GM21717 (cell line): Measurements from ENCODE around the gene LOXL1.

Experiments used
- ATAC-seq: cut with Tn5 transposase; IDR thresholded peaks from one replicate; pipeline ENCODE4 v1.9.1; 2021; ENCODE audit warnings: mild to moderate bottlenecking, moderate library complexity; ENCODE audit not compliant: unreplicated experiment

Gene LOXL1

DNA sequence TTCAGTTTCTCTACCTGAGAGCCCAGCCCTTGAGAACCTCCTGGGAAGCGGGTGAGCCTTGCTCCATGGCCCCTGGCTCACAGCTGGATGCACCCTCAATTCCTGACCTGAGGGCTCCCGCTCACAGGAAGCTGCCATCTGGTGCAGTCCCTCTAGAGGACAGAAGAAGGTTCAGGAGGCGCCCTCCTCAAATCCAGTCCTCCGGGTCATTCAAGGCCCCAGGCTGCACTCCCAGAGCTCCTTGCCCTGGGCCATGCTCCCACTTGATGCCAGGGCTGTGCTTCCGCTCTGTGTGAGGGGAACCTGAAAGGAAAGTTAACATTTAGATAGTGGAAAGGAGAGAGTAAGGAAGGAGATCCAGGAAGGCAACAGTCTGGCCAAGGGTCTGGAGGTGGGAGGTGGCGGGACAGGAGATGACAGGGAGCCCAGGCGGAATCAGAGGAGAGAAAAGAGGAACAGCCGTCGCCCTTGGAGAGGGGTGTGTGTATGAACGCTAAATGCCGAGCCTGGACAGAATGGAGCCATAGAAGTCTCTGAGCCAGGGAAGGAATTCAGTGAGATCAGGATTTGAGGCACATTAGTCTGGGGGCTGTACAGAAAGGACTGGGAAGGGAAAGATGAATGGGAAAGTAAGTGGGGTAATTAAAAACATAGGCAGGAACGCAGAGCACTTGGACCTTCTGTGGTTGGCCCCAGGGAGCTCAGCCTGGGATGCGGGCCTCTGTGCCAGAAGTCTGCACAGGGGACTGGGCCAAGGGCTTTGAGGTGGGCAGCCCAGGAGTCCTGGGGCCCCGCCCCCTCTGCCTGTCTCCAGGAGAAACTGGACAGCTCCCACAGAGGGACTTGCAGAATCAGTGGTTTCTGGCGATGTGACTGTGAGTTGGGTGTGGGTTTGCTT is 26.8 kb upstream of the LOXL1 start:
- ATAC-seq: no peak

DNA sequence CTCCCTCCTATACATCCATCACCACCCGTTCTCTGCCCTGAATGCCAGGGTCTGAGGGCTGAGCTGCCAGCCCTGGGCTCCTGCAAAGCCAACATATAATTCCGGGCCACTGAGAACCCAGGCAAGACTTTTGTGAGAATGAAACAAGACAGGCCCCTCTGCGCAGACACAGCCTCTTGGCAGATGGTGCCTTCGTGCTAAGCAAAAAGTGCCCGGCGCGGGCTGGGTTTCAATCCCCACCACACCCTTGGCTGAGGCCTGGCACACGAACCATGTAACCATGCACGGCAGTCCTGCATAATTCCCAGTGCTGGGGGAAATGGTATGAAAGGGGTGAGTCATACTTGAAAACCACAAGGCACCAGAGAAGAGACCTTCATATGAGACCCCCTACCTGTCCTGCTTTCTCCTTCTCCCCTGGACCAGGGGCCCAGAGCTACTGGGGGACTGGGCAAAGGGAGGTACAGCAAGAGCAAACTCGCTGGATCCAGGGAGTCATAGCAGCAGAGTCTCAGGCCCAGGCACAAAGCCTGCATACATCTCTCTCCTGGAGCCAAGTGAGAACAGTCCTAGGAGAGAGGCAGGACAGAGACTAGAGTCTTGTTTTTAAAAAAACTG is 26.1 kb upstream of the LOXL1 start:
- no peak for ATAC-seq

DNA sequence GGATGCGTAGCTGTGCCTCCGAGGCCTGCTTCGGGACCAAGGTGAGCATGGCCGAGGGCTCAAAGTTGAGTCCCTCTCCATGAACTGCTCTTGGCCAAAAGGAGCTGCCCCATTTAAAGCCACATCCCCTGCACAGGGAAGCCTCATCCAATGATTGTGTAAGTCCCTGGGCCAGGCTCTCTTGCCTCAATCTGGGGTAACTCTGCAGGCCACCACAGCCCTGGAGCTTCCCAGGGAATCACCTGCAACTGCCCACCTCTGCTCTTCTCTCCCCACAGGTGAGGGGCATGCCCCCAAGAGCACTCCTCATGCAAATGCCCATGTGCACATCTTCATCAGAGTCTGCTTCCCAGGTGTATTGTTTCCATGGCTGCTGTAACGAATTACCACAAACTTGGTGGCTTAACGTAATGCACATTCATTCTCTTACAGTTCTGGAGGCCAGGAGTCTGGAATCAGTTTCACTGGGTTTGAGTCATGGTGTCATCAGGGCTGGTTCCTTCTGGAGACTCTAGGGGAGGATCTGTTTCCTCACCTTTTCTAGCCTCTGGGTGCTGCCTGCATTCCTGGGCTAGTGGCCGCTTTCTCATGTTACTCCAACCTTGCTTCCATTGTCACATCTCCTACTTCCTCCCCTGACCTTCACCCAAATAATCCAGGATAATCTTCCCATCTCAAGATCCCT is 25.0 kb upstream of the LOXL1 start:
- no peak for ATAC-seq

DNA sequence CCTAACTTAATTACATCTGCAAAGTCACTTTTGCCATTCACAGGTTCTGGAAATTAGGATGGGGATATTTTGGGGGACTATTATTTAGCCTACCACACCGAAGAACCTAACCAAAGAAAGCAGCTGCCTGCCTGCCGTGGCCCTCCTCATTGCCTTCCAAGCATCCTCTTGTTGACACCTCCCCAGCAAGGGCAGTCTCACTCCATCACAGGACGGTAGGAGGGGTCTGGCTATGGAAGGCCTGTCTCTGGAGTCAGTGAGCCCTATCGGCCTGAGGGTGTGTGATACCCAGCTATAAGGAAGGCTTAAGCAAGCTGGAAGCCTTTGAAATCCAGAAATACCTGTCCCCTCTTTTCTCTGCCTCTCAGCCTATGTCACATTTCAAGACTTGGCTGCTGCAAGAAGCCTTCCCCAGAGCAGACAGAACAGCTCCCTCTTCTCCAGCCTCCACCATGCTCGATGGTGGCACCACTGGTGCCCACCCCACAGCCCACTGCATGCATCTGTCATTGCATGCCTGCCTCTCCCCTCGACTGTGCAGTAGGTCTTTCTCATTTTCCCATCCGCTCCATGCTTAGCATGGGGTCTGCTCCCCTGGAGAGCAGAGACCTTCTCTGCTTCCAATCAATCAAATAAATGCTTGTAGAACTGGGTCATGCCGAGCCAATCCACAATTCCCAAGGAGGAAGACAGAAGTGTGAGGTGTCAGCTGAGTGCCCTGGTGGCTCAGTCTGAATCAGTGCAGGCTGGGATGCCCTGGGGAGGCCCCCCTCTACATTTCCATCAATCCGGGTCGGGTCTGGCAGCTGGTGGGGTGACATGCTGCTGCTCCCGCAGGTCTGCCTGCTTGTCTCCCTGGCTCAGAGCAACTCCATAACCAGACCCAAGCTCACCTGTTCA is 23.9 kb upstream of the LOXL1 start:
- ATAC-seq: no peak

DNA sequence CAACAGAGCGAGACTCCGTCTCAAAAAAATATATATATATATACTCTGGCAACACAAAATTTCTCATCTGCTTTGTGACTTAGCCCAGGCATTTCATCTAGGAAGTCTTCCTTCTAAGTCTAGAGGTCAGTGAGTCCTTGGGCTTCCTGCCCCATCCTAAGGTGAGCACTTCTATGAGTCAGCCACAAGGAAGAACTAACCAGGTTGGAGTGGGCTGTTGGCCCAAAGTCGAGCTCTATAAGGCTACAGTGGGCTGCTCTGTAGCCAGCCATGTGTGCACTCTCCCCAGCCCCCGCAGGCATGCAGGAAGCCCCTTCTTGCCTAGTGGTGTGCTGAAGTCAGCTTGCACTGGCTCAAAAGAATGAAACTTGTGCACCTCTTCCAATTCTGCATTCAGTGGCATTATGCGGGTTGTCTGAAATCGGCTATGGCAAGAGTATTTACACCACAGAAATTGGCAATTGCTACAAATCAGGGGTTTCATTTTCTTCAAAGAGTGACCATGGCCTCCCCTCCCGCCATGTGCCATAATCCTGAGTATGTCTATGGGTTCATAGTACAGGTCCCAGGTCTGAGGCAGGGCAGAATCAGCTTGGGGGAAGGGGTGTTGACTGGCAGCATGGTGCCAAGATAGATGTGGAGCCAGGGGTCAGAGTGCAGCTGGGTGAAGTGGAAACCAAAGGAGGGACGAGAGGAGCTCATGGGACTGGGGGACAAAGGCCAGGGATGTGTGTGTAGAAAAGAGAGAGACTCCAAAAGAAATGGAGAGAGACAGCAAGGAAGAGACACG is 22.0 kb upstream of the LOXL1 start:
- ATAC-seq: no peak

DNA sequence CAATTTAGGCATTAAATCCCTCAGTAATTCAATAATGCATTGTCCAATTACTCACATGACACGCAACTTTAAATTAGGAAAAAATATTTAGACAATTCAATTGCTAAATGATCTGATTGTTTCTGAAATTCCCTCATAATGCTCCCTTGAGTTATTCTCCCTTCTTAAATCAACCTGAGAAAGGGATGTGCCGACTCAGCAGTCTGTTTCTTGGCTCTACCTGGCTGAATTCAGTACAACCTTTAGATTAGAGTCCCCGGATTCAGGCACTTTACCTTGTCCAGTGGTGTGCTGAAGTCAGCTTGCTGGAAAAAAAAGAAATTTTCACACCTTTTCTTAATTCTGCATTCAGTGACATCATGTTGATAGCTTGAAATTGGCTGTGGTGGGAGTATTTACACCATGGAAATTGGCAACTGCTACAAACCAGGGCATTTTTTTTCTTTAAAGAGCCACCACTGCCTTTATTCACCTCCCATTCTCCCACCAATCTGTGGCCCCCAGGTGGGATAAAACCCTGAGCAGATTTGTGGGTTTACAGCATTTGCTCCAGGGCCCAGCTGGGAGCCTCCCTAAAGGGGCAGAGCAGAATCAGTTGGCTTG is 20.9 kb upstream of the LOXL1 start:
- no peak for ATAC-seq

DNA sequence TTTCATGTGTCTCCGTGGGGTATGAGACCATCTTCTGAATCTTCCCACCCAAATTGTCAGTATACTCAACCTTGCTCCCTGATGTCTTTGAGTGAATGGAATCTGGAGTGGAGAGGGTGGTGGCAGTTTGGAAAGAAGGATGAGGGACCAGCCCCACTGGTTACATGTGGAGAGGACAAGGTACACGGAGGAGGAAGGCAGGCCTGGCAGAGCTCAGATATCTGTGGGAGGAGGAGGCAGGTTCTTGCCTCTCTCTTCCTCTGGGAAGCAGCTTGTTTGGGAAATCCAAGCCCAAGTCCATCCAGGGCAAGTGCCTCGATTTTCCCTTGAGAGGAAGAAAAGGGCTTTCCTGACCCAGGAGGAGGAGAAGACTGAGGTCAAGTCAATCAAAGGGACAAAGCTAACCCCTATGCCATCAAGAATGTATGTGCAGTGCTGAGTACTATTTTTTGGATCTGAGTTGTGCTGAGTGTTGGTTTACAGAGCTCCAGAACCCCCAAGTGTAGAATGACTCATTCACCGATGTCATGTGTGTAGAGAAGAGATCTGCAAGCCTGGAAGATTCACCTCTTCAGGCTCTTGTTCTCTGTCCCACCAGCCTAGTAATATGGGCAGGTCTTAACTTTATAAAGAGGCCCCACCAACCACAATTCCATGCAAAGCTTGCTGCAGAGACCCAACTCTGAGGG is 19.8 kb upstream of the LOXL1 start:
- ATAC-seq: no peak

DNA sequence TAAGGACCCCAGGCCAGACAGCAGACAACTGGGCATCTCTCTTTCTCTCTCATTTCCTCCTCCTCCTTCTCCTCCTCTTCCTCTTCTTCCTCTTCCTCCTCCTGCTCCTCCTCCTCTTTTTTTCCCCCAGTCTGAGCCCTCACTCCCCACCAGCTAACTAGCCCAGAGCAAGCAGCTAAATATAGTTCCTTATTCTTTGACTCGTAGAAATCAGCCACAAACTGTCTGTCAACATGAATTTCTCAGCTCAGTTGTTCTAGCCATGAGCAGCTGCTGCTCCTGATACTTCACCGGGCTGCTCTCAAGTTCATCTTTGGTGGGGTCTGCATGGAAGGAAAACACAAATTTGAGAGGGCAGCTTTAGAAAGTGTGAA is 19.2 kb upstream of the LOXL1 start:
- ATAC-seq: no peak

DNA sequence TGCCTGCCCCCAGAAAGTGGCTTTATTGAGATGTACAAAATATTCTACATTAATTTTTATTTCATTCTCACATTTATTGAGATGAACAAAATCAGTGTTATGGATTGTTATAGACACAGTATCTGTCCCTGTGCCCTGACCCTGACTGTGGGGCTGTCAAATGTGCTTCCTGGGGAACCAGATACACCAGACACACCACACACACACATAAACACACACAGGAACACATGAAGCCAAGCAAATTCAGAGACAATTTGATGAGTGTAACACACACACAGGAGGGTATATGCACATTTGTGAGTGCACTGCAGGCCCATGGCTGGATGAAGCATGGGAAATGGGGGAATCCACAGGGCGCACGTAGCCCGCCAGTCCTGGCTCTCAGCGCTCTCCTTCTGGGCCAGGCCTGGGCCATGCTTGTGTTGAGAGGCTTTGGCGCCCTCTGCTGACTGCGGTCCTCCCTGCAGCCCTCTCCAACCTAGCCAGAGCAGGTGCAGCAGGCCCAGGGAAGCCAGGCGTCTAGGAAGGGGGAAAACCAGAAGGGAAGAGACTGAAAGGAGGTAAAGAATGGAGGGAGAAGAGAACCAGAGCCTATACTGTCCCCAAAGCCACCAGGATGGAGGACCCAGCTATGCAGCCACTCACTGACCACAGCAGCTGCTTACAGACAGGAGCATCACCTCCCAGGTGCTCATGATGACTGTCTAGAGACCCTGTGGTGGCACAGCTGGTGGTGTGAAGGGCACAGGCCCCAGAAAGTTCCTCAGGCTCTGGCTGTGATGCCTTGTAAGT is 18.0 kb upstream of the LOXL1 start:
- peak; percentile 69 for ATAC-seq

DNA sequence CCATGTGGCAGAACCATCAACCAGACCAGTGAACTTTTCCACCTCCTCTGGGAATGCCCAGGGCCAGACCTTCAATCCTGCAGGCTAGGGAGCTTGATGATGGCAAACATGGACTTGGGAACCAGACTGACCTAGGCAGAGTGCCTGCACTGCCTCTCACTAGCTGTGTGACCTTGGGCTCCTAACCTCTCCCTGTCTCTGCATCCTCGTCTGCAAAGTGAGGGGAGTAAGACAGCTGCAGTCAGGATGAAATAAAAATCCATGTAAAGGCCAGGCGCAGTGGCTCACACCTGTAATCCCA is 17.5 kb upstream of the LOXL1 start:
- ATAC-seq: no peak

DNA sequence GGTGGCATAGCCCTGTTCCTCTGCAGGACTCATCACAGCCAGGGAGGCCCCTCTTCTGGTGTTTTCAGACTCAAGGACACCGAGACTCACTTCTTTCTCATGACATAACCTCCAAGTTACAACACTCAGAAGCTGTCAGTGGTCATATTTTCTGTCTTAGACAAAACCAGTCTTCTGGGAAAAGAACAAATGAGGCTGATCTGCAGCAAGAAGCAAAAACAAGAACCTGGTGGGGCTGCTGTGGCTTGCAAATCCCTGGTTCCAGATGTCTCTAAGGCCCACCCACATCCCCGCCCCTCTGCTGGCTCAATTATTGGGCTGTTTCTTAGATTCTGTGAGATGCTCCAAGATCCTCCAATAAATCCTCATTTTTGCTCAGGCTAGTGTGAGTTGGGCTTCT is 16.6 kb upstream of the LOXL1 start:
- no peak for ATAC-seq

DNA sequence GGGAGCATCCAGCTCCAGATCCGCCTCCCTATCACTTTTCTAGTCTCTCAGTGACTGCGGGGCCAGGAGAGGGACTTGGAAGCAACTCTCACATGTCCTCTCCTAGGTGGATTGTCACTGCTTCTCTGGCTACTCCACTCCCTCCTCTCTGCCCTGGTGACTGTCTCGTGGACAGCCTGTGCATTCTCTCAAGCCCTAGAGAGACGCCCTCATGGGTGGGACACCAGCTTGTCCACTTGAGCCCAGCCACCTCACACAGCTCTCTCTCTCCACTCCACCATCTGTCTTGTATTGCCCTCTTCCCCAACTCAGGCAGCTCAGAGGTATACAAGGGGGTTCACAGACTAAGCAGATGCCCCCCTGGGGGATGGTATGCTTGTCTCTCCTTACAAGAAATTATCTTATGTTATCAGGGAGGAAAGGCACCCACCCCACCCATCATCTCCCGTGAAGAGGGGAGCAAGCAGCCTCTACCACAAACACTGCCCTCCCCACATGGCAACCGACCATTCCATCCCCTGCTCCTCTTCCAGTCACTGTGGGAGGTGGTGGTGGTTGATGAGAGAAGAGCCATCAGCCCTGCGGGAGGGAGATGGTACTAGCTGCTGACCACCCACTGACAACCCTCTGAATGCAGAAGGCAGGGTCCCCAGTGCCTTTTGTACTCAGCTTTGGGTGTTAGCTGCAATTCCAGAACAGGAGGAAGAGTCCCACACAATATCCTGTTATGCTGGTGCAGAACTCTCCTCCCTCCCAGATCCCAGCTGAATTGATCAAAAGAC is 15.5 kb upstream of the LOXL1 start:
- no peak for ATAC-seq

DNA sequence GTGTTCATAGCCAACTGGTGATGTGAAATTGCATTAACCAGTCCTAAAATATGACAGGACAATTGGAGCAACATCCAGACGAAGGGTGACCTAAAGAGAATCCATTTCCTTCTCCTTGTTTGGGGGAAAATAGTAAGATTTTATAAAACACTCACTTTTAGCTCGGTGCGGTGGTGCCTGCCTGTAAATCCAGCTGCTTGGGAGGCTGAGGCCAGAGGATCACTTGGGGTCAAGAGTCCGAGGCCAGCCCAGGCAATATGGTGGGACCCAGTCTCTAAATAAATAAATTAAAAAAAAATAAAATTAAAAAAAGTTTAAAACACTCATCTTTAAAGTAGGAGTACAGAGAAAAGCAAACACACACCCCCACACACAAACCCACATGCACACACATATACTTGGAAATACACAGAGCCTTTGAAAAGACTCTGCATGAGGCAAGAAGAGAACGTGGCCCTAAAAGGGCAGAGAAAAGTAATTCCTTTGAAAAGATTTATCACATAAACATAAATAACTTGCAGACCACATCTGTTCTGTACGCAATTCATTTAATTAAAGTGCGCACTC is 14.1 kb upstream of the LOXL1 start:
- ATAC-seq: no peak

DNA sequence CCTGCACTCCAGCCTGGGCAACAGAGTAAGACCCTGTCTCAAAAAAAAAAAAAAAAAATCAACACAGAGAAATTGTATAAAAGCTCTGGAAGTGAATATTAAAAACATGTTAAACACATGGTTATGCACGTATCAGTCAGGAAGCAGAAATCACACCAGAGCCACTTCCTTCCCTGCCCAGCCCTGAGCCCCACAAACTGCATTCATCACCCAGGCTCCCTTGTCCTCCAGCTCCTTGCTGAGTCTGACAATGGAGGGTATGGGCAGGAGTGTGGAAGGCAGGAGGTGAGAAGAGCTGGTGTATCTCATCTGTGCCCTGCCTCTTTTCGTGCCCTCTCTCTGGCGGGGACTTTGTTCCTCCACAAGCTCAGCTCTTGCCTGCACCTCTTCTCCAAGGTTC is 12.1 kb upstream of the LOXL1 start:
- ATAC-seq: no peak

DNA sequence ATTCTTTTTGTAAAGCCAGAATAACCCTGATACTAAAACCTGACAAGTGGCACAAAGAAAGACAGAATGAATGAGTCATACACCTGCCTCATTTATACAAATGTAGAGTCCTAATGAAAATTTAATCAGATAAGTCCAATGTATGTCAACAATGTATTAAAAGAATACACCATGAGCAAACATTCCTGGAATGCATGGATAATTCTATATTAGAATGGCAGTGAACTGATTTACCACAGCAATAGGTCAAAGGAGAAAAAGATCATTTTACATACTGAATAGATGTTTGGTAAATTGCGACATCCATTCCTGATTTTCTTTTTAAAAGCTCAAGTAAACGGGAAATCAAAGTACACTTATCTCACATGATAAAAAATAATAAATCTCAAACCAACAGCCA is 11.2 kb upstream of the LOXL1 start:
- ATAC-seq: no peak

DNA sequence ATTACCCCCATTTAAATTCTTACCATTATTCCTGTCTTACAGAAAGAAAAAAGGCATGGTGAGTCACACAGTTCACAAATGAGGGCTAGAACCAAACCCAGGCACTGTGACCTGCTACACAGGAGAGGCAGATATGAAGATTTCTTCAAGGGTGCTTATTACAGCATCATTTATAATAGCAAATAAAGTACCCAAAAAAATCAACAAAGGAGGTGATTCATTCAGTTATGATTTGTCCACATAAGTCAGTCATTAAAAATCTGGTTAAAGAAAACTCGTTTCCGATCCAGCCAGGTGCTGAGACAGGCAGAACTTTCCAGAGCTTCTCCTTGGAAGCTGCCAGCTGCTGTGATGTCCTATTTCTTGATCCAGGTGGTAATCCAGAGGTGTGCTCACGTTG is 7.5 kb upstream of the LOXL1 start:
- no peak for ATAC-seq

DNA sequence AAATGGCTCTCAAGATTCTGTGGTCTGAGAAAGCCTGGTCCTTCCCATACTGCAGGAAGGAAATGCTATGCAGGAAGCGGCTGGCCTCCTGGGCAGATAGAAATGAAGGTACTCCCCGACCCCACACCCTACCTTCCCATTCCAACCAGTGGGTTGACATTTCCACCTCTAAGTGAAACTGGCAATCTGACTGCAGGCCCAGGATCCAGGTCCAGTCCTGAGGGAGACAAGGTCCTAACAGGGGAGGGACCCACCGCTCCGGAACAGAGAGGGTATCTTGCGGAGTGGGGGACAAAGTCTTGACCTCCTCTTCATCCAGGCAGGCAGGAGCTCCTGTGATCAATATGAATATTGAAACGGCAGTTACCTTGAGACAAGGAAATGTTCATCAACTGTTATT is 6.6 kb upstream of the LOXL1 start:
- ATAC-seq: no peak
